Stimulated activated naive B cell treated with anti-CD40 and anti-IgM and Interleukin-4, amounts not matched to agents 10 μg/mL and 1 μg/mL and 100 μg/mL, for 72 hours (primary cell): ENCODE data around the gene PAX9.

Source experiments
- ATAC-seq, 2 donors: fragments of 150-1000 bp; cut with Tn5 transposase; replicated peaks; 2 replicates each; pipeline ENCODE4 v1.10.0; 2021; ENCODE audit warnings: moderate library complexity in 1 of 2
- DNase-seq: peaks from one replicate; pipeline ENCODE4 v3.0.0; 2021
- H3K27ac Mint-ChIP-seq: one replicate; pipeline ENCODE4 v1.8.0; 2022; ENCODE audit warnings: mild to moderate bottlenecking, mixed read lengths
- H3K27me3 Mint-ChIP-seq, 2 donors: one replicate each; pipeline ENCODE4 v1.8.0; 2022; ENCODE audit warnings: mixed read lengths in 2 of 2
- H3K36me3 Mint-ChIP-seq, 2 donors: one replicate each; pipeline ENCODE4 v1.8.0; 2022; ENCODE audit warnings: mixed read lengths in 2 of 2, mild to moderate bottlenecking in 1 of 2
- H3K4me1 Mint-ChIP-seq, 2 donors: one replicate each; pipeline ENCODE4 v1.8.0; 2022; ENCODE audit warnings: mixed read lengths in 2 of 2, mild to moderate bottlenecking in 1 of 2
- H3K4me3 Mint-ChIP-seq, 2 donors: one replicate each; pipeline ENCODE4 v1.8.0; 2022; ENCODE audit warnings: mild to moderate bottlenecking in 2 of 2, mixed read lengths in 2 of 2, moderate library complexity in 1 of 2
- H3K9me3 Mint-ChIP-seq, 2 donors: one replicate each; pipeline ENCODE4 v1.8.0; 2022; ENCODE audit warnings: mixed read lengths in 2 of 2, mild to moderate bottlenecking in 1 of 2

PAX9 gene

DNA sequence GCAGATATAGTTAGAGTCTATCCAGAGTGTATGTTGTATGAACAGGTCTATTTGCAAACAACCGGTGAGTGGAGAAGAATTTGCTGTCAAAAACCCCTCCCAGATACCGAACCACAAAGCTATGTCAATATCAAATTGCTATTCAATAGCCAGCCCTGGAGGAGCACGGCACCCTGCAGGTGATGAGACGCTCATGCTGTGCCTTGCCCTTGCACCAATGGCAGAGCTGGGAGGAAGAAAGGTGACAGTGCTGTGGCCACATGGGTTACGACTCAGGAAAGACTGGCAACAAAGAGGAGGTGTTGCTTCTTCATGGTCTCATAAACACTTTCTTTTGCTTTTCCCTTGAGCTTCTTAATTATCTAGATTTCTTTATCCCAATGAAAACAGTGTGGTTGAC lies 55.7 kb downstream of the PAX9 start:
- Mint-ChIP-seq H3K4me3 (no peak overlapping the region), H3K27ac (no peak overlapping the region), H3K36me3 (no peaks in the 10 kb centered on the region), H3K4me1 (no peaks in the 10 kb centered on the region), H3K9me3 (peaks cover 0 to 1% of the 10 kb centered on the region in 2 donors), H3K27me3 (no peaks in the 10 kb centered on the region)
- ATAC-seq (no peak), DNase-seq (no peak)

DNA sequence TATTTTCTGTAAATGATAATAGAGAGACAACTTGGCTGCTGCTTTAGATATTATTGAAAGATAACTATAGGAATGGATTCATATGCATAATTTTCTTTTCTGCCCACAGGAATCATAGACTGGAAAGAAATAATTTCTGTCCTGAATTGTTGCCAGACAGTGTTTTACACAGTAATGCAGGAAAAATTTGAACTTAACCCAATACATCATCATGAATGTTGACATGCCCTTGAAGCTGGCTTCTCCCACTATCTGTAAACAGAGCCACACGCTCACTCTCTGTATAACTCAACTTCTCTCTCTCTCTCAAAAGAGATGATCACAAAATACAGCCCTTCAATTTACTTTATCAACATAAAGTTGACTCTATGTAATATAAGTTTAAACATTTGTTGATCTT lies 56.6 kb downstream of the PAX9 start:
- ATAC-seq: no peak
- no peak overlapping the region for H3K4me3 Mint-ChIP-seq
- H3K27ac Mint-ChIP-seq: no peak overlapping the region
- no peaks in the 10 kb centered on the region for H3K36me3 Mint-ChIP-seq
- H3K4me1 Mint-ChIP-seq: no peaks in the 10 kb centered on the region
- peaks cover 0 to 1% of the 10 kb centered on the region in 2 donors for H3K9me3 Mint-ChIP-seq
- no peak for DNase-seq
- peaks cover 0 to 3% of the 10 kb centered on the region in 2 donors for H3K27me3 Mint-ChIP-seq

DNA sequence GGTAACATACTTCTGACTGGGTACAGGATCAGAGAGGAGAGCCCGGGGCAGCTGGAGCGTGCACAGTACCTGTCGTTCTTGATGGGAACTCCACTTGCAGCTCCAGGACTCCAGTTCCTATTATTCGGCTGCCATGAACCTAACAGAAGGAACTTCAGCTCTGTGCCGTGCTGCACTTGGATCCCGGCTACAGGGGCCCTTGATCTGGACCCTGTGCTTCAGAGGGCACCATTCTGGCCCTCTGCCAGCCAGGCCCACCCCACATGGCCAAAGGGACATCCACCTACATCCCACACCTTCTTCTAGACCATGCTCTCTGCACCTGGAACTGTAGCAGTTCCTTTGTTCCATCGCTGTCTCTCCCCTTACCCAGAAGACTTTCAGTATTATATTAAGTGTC lies 58.2 kb downstream of the PAX9 start:
- peaks cover 0 to 1% of the 10 kb centered on the region in 2 donors for H3K9me3 Mint-ChIP-seq
- peaks cover 0 to 3% of the 10 kb centered on the region in 2 donors for H3K27me3 Mint-ChIP-seq
- H3K36me3 Mint-ChIP-seq: no peaks in the 10 kb centered on the region
- no peaks in the 10 kb centered on the region for H3K4me1 Mint-ChIP-seq
- H3K4me3 Mint-ChIP-seq: no peak overlapping the region
- DNase-seq (no peak), ATAC-seq (no peak)
- no peak overlapping the region for H3K27ac Mint-ChIP-seq

DNA sequence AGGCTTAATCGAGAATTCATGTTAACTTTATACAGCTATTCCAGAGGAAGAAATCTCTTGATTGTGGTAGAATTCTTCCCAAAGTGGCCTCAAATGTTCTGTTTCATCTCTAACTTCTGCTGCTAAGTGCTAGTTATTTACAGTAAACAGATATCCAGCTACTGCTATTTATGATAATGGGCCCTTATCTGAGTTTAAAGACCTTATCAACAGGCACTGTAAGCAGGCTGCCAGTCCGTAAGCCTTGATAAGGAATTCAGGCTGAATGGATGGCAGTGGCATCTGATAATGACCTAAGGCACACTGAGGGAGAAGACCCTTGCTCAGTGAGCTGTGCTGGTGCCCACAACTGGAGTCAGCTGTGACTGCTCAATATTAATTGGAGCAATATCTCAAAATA lies 59.0 kb downstream of the PAX9 start:
- ATAC-seq (no peak), DNase-seq (no peak)
- Mint-ChIP-seq H3K9me3 (peaks cover 0 to 1% of the 10 kb centered on the region in 2 donors), H3K4me1 (no peaks in the 10 kb centered on the region), H3K4me3 (no peak overlapping the region), H3K36me3 (no peaks in the 10 kb centered on the region), H3K27ac (no peak overlapping the region), H3K27me3 (peaks cover 0 to 3% of the 10 kb centered on the region in 2 donors)

DNA sequence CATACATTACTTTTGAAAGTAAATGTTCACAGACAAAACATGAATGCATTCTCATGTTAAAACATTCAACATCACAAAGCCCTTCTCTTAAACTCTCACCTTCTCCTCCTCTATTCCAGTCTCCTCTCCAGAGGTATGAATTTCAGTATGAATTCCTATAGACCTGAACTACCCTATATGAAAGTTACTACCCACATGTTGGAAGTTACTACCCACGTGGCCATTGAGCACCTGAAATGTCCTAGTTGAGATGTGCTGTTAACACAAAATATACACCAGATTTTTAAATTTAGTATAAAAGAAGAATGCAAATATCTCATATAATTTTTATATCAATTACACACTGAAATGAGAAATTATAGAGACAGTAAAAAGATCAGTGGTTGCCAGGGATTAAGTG lies 60.2 kb downstream of the PAX9 start:
- Mint-ChIP-seq H3K27me3 (peaks cover 0 to 3% of the 10 kb centered on the region in 2 donors), H3K36me3 (no peaks in the 10 kb centered on the region), H3K4me3 (no peak overlapping the region), H3K4me1 (no peaks in the 10 kb centered on the region), H3K9me3 (peaks cover 0 to 1% of the 10 kb centered on the region in 2 donors), H3K27ac (no peak overlapping the region)
- ATAC-seq (no peak), DNase-seq (no peak)

DNA sequence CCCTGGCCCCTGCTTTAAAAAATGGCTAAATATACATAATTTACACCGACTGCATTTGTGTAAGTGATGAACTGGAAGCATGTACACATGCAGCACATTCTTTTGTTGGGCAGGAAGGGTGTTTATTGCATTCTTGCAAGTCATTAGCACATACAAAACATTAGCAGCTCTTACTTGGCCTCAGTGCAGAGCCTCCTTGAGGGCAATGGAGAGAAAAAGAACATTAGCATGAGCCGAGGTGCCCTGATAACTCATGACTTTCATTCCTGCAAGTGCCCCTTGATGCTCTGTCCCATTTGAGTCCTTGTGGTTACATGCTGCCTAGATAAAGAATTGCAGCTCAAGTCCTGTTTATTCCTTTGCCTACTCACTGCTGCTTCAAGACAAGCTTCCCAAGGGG lies 61.9 kb downstream of the PAX9 start:
- peaks cover 0 to 3% of the 10 kb centered on the region in 2 donors for H3K27me3 Mint-ChIP-seq
- no peak for ATAC-seq
- no peak overlapping the region for H3K27ac Mint-ChIP-seq
- H3K36me3 Mint-ChIP-seq: no peaks in the 10 kb centered on the region
- no peaks in the 10 kb centered on the region for H3K4me1 Mint-ChIP-seq
- DNase-seq: no peak
- H3K9me3 Mint-ChIP-seq: peaks cover 0 to 1% of the 10 kb centered on the region in 2 donors
- no peak overlapping the region for H3K4me3 Mint-ChIP-seq

DNA sequence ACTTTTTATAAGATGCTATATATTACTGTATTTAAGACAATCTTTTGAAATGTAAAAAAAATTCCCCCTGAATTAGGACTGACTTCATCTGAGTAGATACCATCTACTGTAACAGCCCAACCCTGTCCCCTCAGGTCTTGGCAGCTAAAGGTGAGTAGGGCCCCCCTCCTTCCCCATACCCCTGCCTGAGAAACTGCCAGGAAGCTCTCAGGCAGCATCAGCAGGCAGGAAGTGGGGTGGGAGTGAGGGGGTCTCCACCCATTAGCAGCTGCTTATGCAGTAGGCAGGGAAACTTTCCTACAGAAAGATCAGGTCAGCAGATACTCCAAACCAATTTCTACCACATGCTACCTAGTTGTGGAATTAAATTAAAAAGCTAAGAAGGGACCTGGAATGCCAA lies 62.5 kb downstream of the PAX9 start:
- Mint-ChIP-seq H3K9me3 (peaks cover 0 to 1% of the 10 kb centered on the region in 2 donors), H3K4me3 (no peak overlapping the region), H3K27ac (no peak overlapping the region), H3K4me1 (no peaks in the 10 kb centered on the region), H3K36me3 (no peaks in the 10 kb centered on the region), H3K27me3 (peaks cover 0 to 3% of the 10 kb centered on the region in 2 donors)
- no peak for ATAC-seq
- no peak for DNase-seq

DNA sequence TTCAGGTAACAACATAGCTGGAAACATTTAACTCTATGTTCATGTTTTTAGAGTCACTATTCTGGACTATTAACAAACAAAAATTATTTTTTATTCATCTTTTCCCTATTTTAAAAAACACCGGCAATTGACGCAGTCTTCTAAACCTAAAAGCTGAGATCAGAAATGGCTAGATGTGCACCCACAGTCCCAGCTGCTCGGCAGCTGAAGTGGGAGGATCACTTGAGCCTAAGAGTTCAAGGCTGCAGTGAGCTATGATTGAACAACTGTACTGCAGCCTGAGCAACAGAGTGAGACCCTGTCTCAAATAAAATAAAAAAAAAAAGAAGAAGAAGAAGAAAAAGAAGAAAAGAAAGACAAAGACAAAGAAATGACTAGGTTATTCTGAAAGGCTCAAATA lies 64.5 kb downstream of the PAX9 start:
- no peak overlapping the region for H3K4me3 Mint-ChIP-seq
- DNase-seq (no peak), ATAC-seq (no peak)
- H3K27ac Mint-ChIP-seq: no peak overlapping the region
- no peaks in the 10 kb centered on the region for H3K4me1 Mint-ChIP-seq
- H3K36me3 Mint-ChIP-seq: no peaks in the 10 kb centered on the region
- peaks cover 0 to 3% of the 10 kb centered on the region in 2 donors for H3K27me3 Mint-ChIP-seq
- peaks cover 0 to 1% of the 10 kb centered on the region in 2 donors for H3K9me3 Mint-ChIP-seq
